ENCODE results near the gene FABP7. TPM values are rescaled to one million over a fixed set of nuclear protein-coding genes. Genes with fewer than 3 reads are reported as not detected.

Gene FABP7
- total RNA-seq, 1 experiment from 2014 or later: 1.2 TPM

DNA sequence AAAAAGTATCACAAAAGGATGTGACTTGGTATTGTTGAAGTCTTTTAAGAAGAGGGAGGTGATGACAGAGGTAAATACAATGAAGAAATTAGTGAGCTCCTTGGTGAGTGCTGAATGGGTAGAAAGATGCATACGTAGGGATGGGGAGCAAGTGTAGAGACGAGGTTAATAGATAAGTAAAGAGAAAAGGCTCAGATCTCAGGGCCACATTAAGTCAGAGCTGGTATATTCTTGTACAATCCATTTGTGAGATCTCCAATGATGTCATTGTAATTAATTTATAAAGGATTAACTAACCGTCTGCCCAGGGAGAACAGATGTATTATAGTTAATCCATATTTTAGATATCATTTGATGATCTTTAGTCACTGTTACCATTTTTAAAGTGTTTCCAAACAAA lies 52.9 kb downstream of the FABP7 start:
- H3K36me3 ChIP-seq (ENCODE audit: insufficient read depth, low read length, poor library complexity, severe bottlenecking): no peaks in the 10 kb centered on the region
- peaks cover 3% of the 10 kb centered on the region for H3K4me1 ChIP-seq (ENCODE audit: insufficient read depth, low read length, poor library complexity, severe bottlenecking)
- no peaks in the 10 kb centered on the region for H3K27me3 ChIP-seq (replicated peaks; ENCODE audit: insufficient read depth, low read depth, low read length, poor library complexity)
- no peak for DNase-seq (ENCODE audit: low spot score)
- no peaks in the 10 kb centered on the region for H3K9me3 ChIP-seq (ENCODE audit: low read depth, low read length, poor library complexity, severe bottlenecking)
- CTCF ChIA-PET: no interaction called here
- POLR2A ChIA-PET (ENCODE audit: low non-redundant PET): no interaction called here
- BruUV-seq (replicated peaks): no TSS peak
- intact Hi-C loops (cut with micrococcal nuclease; ENCODE audit: unreplicated experiment): loop anchor here (10.0 kb wide), 2 partner anchors 218 to 428 kb away; partner anchors contain the start of gene PKIB
- H3K4me3 ChIP-seq (ENCODE audit: low read depth, low read length, poor library complexity, severe bottlenecking): no peak overlapping the region
- no peak overlapping the region for H3K27ac ChIP-seq (ENCODE audit: low read depth, low read length, poor library complexity, severe bottlenecking)
- no peak for TF ChIP-seq EZH2 (IDR thresholded peaks at IDR 0.05; ENCODE audit: borderline replicate concordance, low read depth, low read length, poor library complexity, severe bottlenecking)
- TF ChIP-seq, protein P1, sequence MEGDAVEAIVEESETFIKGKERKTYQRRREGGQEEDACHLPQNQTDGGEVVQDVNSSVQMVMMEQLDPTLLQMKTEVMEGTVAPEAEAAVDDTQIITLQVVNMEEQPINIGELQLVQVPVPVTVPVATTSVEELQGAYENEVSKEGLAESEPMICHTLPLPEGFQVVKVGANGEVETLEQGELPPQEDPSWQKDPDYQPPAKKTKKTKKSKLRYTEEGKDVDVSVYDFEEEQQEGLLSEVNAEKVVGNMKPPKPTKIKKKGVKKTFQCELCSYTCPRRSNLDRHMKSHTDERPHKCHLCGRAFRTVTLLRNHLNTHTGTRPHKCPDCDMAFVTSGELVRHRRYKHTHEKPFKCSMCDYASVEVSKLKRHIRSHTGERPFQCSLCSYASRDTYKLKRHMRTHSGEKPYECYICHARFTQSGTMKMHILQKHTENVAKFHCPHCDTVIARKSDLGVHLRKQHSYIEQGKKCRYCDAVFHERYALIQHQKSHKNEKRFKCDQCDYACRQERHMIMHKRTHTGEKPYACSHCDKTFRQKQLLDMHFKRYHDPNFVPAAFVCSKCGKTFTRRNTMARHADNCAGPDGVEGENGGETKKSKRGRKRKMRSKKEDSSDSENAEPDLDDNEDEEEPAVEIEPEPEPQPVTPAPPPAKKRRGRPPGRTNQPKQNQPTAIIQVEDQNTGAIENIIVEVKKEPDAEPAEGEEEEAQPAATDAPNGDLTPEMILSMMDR (conservative IDR thresholded peaks at IDR 0.05; ENCODE audit: low read depth, low read length): no peak

DNA sequence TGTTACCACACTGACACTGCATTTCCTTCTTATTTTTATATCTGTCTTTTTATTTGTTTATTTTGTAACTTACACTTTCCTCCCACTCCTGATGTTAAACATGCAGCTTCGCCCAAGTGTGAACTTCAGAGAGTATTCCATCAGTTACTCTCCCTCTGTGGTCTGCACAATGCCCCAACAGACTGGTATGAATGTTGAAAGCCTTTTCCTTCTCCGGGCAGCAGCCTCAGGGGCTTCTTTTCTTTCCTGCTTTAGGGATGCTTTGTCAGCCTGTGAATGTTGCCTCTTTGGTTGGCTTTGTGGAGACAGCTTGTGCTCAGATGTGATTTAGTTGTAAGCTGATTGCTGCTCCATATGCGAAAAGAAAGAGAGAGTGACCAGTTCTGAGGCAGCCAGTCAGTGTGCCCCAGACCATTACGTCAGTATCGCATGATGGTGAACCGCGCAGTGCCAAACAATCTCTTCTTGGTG lies 53.5 kb downstream of the FABP7 start:
- no peaks in the 10 kb centered on the region for H3K36me3 ChIP-seq (ENCODE audit: insufficient read depth, low read length, poor library complexity, severe bottlenecking)
- ChIA-PET POLR2A (ENCODE audit: low non-redundant PET) (no interaction called here), CTCF (no interaction called here)
- intact Hi-C loops (cut with micrococcal nuclease; ENCODE audit: unreplicated experiment): loop anchor here (10.0 kb wide), 2 partner anchors 218 to 428 kb away; partner anchors contain the start of gene PKIB
- no peaks in the 10 kb centered on the region for H3K9me3 ChIP-seq (ENCODE audit: low read depth, low read length, poor library complexity, severe bottlenecking)
- peaks cover 9% of the 10 kb centered on the region for H3K4me1 ChIP-seq (ENCODE audit: insufficient read depth, low read length, poor library complexity, severe bottlenecking)
- H3K27ac ChIP-seq (ENCODE audit: low read depth, low read length, poor library complexity, severe bottlenecking): no peak overlapping the region
- TF ChIP-seq EZH2 (IDR thresholded peaks at IDR 0.05; ENCODE audit: borderline replicate concordance, low read depth, low read length, poor library complexity, severe bottlenecking): no peak
- H3K27me3 ChIP-seq (replicated peaks; ENCODE audit: insufficient read depth, low read depth, low read length, poor library complexity): no peaks in the 10 kb centered on the region
- no peak overlapping the region for H3K4me3 ChIP-seq (ENCODE audit: low read depth, low read length, poor library complexity, severe bottlenecking)
- no peak for DNase-seq (ENCODE audit: low spot score)
- no TSS peak for BruUV-seq (replicated peaks)

Other genes starting within 250 kb of the FABP7 start
- gene PKIB, start 169.3 kb upstream of the FABP7 start, total RNA-seq (2021): 10.4 and 11.5 TPM in 2 replicates
- 10.3 and 12.4 TPM in 2 replicates for gene SMPDL3A, start 9.5 kb downstream of the FABP7 start, total RNA-seq (2021)
- 84.9 and 89.6 TPM in 2 replicates for gene CLVS2, start 216.5 kb downstream of the FABP7 start, total RNA-seq (2021)